Vagina (tissue), 2 donors: ENCODE data around the gene CHN2.

ENCODE experiments used
- POLR2A ChIP-seq, 2 donors: fragments of 450-650 bp; IDR thresholded peaks; one replicate each; pipeline ENCODE4 v1.6.1; 2017; ENCODE audit warnings: antibody characterized with exemption in 2 of 2, mild to moderate bottlenecking in 2 of 2, moderate library complexity in 2 of 2
- TF ChIP-seq, protein P1 (sequence below), 3 experiments: fragments of 450-650 bp in 2 of 3; fragments of 200-600 bp in 1 of 3; sonication (generic) in 1 of 3; IDR thresholded peaks; one replicate each; pipeline ENCODE4 v1.5.1; 2017 to 2019; ENCODE audit warnings: antibody characterized with exemption in 3 of 3, mild to moderate bottlenecking in 2 of 3, moderate library complexity in 2 of 3

DNA sequence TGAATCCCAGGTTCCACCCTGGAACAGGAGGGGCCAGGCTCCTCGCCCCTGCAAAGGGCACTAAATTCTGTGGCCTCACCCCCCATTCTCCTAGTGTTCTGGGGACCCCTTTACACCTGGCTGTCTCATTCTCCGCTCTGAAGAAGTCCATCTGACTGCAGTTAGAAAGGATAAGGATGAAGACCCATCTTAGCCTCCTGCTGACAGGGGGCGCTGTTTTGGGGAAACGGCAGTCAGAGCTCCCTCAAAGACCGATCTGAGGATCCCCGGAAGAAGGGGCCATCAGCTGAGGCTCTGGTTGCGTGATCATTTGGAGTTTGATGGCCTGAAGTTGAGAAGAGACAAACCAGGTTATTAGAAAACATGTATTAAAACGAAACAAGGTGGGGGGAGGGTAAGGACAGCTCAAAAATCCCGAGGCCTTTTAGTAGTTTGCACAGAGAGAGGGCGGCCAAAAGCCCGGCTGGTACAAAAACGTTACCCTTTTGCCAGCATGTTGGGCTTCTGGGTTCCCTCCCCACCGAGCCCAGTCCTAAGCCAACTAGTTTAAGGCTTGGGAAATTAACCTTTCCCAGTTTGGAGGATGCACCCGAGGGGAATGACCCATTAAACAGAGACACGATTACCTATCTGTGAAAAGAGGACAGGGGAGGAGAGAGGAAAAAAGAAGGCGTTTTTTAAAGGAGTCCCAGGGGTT is 102.8 kb downstream of the CHN2 start:
- TF ChIP-seq, protein P1, sequence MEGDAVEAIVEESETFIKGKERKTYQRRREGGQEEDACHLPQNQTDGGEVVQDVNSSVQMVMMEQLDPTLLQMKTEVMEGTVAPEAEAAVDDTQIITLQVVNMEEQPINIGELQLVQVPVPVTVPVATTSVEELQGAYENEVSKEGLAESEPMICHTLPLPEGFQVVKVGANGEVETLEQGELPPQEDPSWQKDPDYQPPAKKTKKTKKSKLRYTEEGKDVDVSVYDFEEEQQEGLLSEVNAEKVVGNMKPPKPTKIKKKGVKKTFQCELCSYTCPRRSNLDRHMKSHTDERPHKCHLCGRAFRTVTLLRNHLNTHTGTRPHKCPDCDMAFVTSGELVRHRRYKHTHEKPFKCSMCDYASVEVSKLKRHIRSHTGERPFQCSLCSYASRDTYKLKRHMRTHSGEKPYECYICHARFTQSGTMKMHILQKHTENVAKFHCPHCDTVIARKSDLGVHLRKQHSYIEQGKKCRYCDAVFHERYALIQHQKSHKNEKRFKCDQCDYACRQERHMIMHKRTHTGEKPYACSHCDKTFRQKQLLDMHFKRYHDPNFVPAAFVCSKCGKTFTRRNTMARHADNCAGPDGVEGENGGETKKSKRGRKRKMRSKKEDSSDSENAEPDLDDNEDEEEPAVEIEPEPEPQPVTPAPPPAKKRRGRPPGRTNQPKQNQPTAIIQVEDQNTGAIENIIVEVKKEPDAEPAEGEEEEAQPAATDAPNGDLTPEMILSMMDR (IDR thresholded peaks at IDR 0.05) = no peak
- TF ChIP-seq POLR2A (IDR thresholded peaks at IDR 0.05) = no peak
